H1 (cell line): Measurements from ENCODE around the gene DHRS2.

ENCODE experiments used
- CBX8 ChIP-seq: fragments of 300-800, 300-1000 bp; sonication (generic); IDR thresholded peaks from 2 replicates; pipeline ENCODE4 v1.7.1; 2016; ENCODE audit warnings: low read depth, low read length, borderline replicate concordance
- EZH2 ChIP-seq: fragments of 200-600 bp; sonication (generic); IDR thresholded peaks from 2 replicates; pipeline ENCODE4 v1.7.1; 2012; ENCODE audit warnings: low read depth, mild to moderate bottlenecking, moderate library complexity, low read length, inconsistent platforms; ENCODE audit not compliant: severe bottlenecking
- PHF8 ChIP-seq: fragments of 200-600 bp; sonication (generic); conservative IDR thresholded peaks from 2 replicates; pipeline ENCODE4 v1.7.1; 2012; ENCODE audit warnings: low read depth, mild to moderate bottlenecking, inconsistent platforms, low read length, moderate library complexity
- POLR2A ChIP-seq, 2 experiments: IDR thresholded peaks; 1 replicate in 1 of 2; 2 replicates in 1 of 2; pipeline ENCODE4 v1.6.1; 2011; ENCODE audit warnings: low read depth in 2 of 2, low read length in 2 of 2, mild to moderate bottlenecking in 2 of 2; ENCODE audit errors: control extremely low read depth in 1 of 2
- POLR2AphosphoS5 ChIP-seq: IDR thresholded peaks from 2 replicates; pipeline ENCODE4 v1.6.1; 2011; ENCODE audit warnings: low read depth, low read length
- RAD21 ChIP-seq, 2 experiments: IDR thresholded peaks in 1 of 2; conservative IDR thresholded peaks in 1 of 2; 2 replicates each; pipeline ENCODE4 v1.6.1; 2011; ENCODE audit warnings: low read depth in 2 of 2, low read length in 2 of 2, improper control_type of control experiment in 1 of 2, inconsistent platforms in 1 of 2, mild to moderate bottlenecking in 1 of 2, moderate library complexity in 1 of 2
- SIN3A ChIP-seq, 2 experiments: IDR thresholded peaks in 1 of 2; conservative IDR thresholded peaks in 1 of 2; 2 replicates each; pipeline ENCODE4 v1.6.1; 2011 to 2012; ENCODE audit warnings: low read length in 2 of 2, improper control_type of control experiment in 1 of 2, low read depth in 1 of 2, mild to moderate bottlenecking in 1 of 2
- SP4 ChIP-seq: IDR thresholded peaks from 2 replicates; pipeline ENCODE4 v1.6.1; 2012; ENCODE audit warnings: low read length, inconsistent platforms
- TAF7 ChIP-seq: optimal IDR thresholded peaks from 2 replicates; pipeline ENCODE3; 2011; ENCODE audit warnings: low read depth, mild to moderate bottlenecking, inconsistent platforms, low read length, moderate library complexity, borderline replicate concordance
- TCF12 ChIP-seq: IDR thresholded peaks from 2 replicates; pipeline ENCODE4 v1.6.1; 2011; ENCODE audit warnings: low read depth, mild to moderate bottlenecking, low read length
- ZNF274 ChIP-seq: IDR thresholded peaks from 2 replicates; pipeline ENCODE4 v1.7.0; 2012; ENCODE audit warnings: low read length, borderline replicate concordance; ENCODE audit errors: extremely low read depth
- TF ChIP-seq, protein P1 (sequence below), 3 experiments: IDR thresholded peaks; 1 replicate in 2 of 3; 2 replicates in 1 of 3; pipeline versions ENCODE4 v1.5.1 to v1.6.1; 2011; ENCODE audit warnings: low read length in 3 of 3, mild to moderate bottlenecking in 3 of 3, inconsistent platforms in 2 of 3, low read depth in 1 of 3, moderate library complexity in 1 of 3; ENCODE audit not compliant: insufficient read depth in 1 of 3; ENCODE audit errors: control extremely low read depth in 1 of 3
- TF ChIP-seq, protein P2 (sequence below): IDR thresholded peaks from 2 replicates; pipeline ENCODE4 v1.6.1; 2011; ENCODE audit warnings: low read depth, mild to moderate bottlenecking, low read length; ENCODE audit not compliant: insufficient read depth
- TF ChIP-seq, protein P3 (sequence below): IDR thresholded peaks from 2 replicates; pipeline ENCODE4 v1.6.1; 2012; ENCODE audit warnings: low read length, inconsistent platforms

DNA sequence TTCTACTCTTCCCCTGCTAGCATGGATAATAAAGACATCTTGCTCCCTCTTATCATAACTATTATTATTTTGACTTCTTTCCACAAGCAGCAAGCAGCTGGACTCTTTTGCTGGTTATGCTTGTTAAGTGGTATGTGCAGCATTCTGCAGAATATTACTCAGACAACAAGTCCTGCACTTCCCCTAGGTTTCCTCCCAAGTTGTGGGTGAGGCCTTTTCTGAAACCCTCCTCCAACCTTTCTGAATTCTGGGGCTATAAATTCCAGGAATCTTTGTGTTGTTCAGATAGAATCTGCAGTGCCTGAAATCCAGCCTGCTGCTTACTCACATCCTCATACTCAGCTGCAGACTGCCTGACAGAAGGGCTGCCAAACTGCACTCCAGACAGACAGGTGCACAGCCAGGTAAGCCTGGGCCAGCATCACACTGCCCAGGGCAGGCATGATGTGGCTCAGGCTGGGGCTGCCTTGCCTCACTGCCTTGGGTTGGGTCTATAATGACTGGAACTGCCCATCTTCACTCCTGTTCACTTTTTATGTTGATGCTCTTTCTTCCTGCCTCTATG is 6.2 kb upstream of the DHRS2 start:
- TF ChIP-seq POLR2A (IDR thresholded peaks at IDR 0.05; ENCODE audit: control extremely low read depth in 1 of 2, low read depth in 2 of 2, low read length in 2 of 2) (no peak), EZH2 (no peak), PHF8 (no peak), CBX8 (no peak), SP4 (no peak), ZNF274 (no peak), RAD21 (IDR thresholded peaks at IDR 0.05 in 1 of 2, conservative IDR thresholded peaks at IDR 0.05 in 1 of 2; ENCODE audit: low read depth in 2 of 2, low read length in 2 of 2) (no peak), POLR2AphosphoS5 (no peak), TCF12 (no peak), TAF7 (no peak), SIN3A (conservative IDR thresholded peaks at IDR 0.05 in 1 of 2, IDR thresholded peaks at IDR 0.05 in 1 of 2; ENCODE audit: low read depth in 1 of 2, low read length in 2 of 2) (no peak)
- TF ChIP-seq, protein P1, sequence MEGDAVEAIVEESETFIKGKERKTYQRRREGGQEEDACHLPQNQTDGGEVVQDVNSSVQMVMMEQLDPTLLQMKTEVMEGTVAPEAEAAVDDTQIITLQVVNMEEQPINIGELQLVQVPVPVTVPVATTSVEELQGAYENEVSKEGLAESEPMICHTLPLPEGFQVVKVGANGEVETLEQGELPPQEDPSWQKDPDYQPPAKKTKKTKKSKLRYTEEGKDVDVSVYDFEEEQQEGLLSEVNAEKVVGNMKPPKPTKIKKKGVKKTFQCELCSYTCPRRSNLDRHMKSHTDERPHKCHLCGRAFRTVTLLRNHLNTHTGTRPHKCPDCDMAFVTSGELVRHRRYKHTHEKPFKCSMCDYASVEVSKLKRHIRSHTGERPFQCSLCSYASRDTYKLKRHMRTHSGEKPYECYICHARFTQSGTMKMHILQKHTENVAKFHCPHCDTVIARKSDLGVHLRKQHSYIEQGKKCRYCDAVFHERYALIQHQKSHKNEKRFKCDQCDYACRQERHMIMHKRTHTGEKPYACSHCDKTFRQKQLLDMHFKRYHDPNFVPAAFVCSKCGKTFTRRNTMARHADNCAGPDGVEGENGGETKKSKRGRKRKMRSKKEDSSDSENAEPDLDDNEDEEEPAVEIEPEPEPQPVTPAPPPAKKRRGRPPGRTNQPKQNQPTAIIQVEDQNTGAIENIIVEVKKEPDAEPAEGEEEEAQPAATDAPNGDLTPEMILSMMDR (IDR thresholded peaks at IDR 0.05; ENCODE audit: control extremely low read depth in 1 of 3, insufficient read depth in 1 of 3, low read depth in 1 of 3, low read length in 3 of 3) = no peak
- TF ChIP-seq, protein P2, sequence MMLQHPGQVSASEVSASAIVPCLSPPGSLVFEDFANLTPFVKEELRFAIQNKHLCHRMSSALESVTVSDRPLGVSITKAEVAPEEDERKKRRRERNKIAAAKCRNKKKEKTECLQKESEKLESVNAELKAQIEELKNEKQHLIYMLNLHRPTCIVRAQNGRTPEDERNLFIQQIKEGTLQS = no peak
- TF ChIP-seq, protein P3, sequence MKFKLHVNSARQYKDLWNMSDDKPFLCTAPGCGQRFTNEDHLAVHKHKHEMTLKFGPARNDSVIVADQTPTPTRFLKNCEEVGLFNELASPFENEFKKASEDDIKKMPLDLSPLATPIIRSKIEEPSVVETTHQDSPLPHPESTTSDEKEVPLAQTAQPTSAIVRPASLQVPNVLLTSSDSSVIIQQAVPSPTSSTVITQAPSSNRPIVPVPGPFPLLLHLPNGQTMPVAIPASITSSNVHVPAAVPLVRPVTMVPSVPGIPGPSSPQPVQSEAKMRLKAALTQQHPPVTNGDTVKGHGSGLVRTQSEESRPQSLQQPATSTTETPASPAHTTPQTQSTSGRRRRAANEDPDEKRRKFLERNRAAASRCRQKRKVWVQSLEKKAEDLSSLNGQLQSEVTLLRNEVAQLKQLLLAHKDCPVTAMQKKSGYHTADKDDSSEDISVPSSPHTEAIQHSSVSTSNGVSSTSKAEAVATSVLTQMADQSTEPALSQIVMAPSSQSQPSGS = no peak
